ENCODE measurements around the gene PHF24.
A peak's percentile ranks its signal among the peaks of the same experiment; 100 is the strongest.
"Not testable (repeated sequence)": the region's sequence is repeated elsewhere in the genome, so short reads cannot be mapped to it uniquely, and the experiment has no call there.

The PHF24 gene

DNA sequence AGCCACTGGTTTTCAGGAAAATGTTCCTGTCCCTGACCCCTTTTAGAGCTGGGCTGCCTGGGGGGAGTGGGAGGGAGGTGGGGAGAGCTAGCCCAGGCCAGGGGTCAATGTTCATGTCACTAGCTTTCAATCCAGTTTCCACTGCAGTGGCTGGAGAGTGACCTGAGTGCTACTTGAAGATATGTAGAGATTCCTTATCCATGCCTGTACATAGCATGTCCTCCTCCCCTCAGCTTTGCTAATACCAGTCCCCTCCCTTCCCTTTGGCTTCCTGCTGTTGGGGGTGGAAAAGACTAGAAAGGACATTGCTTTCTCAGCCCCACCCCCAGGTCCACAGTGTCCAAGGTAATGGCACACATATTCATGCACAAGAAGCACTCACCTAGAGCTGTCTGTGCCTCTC is 39.3 kb downstream of the PHF24 start:
- DNase-seq (ENCODE audit: low spot score): peak; percentile 0

DNA sequence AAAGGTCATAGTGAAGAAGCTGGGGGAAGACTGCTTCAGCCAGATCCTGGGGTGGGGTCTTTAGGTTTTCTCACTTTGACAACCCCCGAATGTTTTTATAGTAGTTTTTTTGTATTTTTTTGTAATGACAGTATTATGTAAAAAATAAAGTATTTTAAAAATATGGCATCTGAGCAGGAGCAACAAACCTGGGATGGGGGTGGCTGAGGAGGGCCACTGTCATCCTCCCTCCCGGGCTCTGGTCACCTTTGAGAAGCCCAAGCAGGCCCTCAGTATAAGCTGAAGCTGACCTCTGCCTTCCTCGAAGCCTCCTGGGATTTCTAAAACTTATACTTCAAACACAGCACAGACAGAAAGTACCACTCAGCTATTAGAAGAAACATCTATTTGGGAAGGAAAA is 40.2 kb downstream of the PHF24 start:
- no peak for DNase-seq (ENCODE audit: low spot score)

DNA sequence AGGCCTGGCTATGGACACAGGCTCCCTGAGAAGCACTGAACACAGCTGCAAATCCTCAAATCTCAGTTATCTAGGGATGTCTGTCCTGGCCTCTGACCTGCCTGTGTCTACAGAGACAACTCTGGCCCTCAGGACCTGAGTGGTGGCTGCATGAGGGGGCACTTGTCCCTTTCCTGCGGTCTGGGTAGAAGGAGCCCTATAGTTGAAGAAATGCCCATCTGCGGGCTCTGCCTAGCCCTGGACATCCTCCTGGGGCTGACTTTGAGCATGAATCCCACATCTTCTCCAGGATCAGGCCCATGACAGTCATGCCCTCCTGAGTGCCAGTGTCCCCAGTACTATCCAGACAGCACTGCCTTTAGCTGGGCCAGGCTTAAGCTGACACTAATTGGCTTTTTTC is 41.5 kb downstream of the PHF24 start:
- no peak for DNase-seq (ENCODE audit: low spot score)

DNA sequence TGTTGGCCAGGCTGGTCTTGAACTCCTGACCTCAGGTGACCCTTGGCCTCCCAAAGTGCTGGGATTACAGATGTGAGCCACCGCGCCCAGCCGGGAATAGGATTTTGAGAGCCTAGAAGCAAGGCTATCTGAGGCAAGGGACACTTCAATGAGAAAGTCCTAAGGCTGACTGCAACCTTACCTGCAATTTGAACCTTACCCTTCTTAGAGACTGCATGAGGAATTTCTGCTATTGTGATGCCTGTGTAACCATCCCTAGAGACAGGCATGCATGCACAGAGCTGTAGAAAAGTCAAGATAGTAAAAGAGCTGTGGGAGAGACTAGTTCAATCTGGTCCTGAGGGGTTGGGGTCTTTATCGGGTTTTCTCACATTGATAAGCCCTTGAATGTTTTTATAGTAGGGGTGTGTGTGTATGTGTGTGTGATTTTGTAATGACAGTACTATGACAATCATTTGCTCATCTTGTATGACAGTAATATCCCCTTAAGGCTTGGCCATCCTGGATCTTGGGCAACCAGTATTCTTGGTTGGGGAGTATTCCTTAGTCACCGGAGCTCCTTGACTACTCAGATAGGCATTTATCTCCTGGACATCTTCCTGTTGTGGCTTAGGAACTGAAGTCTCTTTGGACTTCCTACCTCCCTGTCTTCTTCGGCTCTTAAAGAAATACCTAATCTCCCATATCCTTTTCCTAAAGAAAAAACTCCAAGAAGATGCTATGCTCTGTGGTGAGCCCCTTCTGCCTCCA is 42.6 kb downstream of the PHF24 start:
- peak; percentile 33 for DNase-seq (ENCODE audit: low spot score)

DNA sequence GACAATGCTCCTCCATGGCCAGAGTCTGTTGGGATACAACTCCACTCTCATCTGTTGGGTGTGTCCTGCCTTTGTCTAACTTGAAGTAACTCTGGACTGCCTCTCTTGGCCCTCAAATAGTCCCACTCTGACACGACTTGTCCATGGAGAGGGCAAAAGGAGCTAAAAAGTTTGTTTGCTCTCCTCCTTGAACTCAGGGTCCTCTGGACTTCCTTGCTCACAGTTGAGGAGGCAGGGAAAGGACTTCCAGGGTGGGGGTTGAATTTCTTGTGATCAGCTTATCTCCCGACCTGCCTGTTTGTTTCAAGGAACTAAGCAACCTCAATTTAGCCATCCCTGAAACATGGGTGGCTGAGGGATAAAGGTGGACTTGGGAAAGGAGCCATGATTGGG is 43.2 kb downstream of the PHF24 start:
- DNase-seq (ENCODE audit: low spot score): peak; percentile 1

DNA sequence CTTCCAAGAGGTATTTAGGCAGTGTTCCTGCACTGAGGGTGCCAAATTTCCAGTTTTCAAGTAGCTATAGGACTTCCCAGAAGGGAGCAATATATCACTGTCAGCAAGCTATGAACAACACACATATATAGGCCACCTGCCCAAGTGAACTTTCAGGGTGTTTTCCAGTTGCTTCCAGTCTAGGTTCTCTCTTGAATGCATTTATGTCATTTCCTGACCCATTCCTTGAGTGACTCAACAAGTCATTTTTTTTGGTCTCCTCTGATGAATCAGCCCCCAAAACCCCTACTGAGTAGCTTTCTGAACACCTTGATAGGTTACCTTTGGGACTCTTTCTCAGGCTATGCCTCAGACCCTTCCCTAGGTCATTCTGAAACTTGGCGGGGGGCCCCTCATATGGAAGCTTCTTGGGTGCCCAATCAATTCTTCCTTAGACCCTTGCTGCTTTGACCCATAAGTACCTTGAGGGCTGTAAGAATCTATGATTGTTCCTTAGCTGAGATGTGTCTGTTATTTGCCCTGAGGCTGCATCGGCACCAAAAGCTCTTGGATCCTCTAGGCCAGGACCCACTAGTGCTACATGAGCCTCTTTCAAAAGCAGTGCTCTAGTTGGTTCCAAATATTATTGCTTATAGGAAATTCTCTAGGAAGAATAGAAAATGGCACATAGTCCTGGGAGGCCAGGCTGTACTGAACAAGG is 43.9 kb downstream of the PHF24 start:
- DNase-seq (ENCODE audit: low spot score): peak; percentile 1

DNA sequence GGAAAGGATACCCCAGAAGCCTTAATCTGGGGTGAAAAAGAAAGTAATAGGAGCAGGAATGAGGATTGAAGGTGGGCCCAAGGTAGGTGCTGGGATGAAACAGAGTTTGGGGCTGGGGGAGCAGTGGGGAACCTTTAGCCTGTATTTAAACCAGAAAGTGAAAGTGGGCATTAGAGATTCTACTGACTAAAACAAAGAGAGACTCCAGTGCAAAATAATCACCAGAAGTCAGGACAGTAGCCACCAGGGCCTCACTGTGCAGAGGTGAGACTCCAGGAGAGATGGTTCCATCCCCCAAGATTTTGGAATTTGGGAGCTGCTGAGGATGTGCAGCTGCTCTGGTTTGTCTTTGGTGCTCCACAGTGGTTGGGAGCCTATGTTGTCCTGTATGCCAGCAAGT is 44.5 kb downstream of the PHF24 start:
- no peak for DNase-seq (ENCODE audit: low spot score)

DNA sequence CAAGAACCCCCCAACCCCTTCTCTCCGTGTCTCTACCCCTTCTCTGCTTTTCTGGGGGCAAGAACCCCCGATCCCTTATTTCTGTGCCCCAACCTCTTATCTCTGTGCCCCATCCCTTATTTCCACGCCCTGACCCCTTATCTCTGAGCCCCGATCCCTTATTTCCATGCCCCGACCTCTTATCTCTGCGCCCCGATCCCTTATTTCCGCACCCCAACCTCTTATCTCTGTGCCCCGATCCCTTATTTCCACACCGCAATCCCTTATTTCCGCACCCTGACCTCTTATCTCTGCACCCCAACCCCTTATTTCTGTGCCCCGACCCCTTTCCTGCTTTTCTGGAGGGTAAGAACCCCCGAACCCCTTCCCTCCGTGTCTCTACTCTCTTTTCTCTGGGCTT is 46.2 kb downstream of the PHF24 start:
- not testable (repeated sequence) for DNase-seq (ENCODE audit: low spot score)

DNA sequence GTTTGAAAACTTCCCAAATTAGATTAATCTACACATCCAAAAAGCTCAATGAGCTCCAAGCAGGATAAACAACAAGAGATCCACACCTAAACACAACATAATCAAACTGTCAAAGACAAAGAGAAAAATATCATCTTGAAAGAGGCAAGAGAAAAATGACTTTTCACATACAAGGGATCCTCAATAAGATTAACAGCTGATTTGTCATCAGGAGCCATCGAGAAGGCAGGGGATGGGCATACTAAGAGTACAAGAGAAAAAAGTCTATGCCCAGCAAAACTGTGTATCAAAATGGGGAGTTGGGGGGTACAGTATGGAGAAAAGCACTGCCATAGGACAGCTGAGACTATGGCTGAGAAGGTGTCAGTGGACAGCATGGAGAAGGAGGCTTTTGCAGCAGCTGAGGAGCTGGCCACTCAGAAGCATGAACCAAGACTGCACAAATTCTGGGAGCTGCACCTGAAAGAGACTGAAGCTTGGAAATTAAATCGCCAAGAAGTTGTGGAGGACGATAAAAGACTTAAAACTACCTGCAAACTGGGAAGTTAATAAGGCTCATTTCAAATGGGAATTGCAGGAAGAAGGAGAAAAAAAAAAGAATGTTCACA is 52.4 kb downstream of the PHF24 start:
- no peak for DNase-seq (ENCODE audit: low spot score)

DNA sequence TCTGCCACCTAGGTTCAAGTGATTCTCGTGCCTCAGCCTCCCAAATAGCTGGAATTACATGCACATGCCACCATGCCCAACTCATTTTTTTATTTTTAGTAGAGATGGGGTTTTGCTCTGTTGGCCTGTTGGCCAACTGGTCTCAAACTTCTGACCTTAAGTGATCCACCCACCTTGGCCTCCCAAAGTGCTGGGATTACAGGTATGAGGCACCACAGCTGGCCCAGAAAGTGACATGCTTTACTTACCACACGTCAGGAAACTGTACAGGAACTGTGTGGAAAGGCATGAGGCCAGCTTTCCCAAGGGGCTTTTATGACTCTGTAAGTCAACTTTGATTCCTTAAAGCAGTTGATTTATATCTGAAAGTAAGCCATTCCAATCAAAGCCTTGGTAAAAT is 56.4 kb downstream of the PHF24 start:
- no peak for DNase-seq (ENCODE audit: low spot score)

DNA sequence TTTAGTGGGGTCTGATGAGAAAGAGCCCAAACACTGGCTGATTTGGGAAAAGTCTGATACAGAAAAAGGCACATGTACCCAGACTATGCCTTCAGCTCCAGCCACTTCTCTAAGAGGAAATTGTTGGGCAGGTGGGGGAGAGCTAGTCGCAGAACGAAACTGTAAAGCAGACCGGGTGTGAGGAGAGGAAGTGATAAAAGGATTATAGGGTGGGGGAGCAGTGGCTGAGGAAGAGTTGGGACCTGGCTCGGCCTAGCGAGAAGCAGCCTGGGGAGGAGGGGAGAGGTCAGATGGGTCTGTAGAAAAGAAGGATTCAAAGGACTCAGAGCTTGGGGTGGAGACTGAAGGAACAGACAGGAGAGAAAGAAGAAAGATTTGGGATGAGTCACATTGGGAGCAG is 65.4 kb downstream of the PHF24 start:
- not testable (repeated sequence) for DNase-seq (ENCODE audit: low spot score)

DNA sequence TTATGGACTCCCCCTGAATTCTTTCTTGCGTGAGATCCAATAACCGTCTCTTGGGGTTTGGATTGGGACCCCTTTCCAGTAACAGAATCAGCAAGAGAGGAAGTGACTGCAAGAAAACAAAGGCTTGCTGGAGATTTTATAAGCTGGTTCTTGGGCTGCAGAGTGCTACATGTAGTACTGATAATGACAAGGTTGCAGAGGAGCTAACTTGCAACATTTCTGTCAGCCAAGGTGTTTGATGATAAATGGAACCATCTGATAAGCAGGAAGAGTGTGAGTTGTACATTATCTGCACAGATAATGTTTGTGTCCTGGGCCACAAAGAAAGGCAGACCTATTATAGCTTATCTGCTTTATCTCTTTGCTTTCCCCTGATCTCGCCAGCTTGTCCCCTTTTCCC is 68.6 kb downstream of the PHF24 start:
- DNase-seq (ENCODE audit: low spot score): no peak

DNA sequence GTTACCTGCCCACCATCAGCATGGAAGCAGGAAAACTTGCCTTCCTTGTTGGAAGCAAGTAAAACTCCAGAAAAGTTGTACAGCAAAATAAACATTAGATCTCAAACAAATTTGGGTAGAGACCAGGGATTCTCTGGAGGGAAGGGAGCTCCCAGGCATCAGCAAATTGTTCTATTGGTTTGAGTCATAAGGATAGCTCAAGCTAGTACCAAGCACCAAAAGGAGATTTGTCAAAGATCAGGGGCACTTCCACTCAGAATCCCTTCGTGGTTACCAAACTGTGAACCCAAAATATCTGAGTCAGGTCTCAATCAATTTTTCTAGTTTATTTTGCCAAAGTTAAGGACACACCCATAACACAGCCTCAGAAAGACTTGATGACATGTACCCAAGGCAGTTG is 69.3 kb downstream of the PHF24 start:
- no peak for DNase-seq (ENCODE audit: low spot score)

DNA sequence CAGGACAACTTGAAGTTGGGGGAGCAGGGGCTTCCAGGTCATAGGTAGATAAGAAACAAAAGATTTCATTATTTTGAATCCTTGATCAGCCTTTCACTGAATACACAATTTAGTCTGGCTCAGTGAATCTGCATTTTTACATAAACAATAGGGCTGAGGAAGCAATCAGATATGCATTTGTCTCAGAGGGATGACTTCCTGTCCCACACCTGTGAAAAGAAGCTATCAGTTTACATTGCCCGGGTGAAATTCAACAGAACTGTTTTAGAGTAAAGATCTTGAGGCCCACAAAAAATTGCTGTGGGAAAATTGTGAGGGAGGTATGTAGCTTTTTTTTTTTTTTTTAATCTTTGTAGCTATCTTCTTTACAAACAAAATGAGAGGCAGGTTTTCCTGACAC is 69.8 kb downstream of the PHF24 start:
- no peak for DNase-seq (ENCODE audit: low spot score)

DNA sequence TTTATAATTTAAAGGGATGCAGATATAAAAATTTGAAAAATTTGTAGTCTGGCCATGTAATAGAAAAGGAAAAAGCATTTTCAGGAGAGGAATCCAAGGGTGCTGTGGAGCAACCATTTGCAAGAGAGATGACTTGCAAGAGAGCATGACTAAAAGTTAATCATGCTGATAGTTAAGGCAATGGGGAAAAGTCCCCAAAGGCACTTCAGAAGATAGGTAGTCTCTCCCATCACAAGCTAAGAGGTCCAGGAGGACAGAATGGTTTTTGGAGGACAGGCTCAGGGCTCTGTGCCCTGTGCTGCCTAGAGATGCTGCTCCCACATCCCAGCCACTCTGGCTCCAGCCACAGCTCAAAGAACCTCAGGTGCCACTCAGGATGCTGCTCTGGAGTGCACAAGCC is 70.3 kb downstream of the PHF24 start:
- no peak for DNase-seq (ENCODE audit: low spot score)

DNA sequence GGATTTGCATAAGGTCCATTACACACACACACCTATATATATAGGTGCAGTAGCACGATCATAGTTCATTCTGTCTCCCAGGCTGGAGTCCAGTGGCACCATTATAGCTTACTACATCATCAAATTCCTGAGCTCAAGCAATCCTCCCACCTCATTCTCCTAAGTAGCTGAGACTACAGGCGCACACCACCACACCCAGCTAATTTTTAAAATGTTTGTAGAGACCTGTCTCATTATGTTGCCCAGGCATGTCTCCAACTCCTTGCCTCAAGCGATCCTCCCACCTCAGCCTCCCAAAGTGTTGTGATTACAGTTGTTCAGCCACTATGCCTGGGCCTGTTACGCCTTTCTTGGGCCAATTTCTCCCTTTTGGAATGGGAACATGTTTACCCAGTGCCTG is 71.2 kb downstream of the PHF24 start:
- no peak for DNase-seq (ENCODE audit: low spot score)

DNA sequence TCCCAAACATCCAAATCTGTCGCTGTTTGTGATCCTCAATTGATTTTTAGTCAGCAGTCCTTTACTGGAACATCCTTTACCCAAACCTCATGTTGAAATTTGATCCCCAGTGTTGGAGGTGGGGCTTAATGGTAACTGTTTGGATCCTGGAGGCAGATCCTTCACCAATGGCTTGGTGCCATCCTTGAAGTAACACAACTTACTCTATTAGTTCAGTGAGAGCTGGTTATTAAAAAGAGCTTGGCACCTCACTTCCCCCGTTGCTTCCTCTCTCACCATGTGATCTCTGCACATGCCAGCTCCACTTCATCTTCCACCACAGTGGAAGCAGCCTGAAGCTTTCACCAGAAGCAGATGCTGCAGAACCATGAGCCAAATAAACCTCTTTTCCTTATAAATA is 71.8 kb downstream of the PHF24 start:
- no peak for DNase-seq (ENCODE audit: low spot score)
